ENCODE results near the gene CRIP1. TPM values are rescaled to one million over a fixed set of nuclear protein-coding genes. Genes with fewer than 3 reads are reported as not detected.

CRIP1 gene
- total RNA-seq, 1 donor from 2014 or later, result 106 TPM

DNA sequence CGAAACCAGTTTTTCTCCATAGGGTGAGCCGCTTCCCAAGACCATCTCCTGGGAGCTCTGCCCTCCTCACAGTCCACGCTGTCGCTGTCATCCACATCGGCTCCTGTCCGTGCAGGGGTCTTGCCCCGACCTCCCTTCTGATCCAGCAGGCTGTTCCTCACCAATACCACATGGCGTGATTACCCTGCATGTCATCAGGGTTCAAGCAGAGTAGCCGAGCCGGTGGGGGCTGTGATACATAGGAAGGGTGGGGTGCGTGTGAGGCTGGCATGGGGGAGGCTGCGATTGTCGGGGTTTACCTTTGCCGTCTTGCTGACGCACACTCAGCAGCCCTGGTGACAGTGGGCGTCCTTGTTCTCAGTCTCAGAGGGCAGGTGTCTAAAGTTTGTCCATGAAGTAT, 21.4 kb downstream of the CRIP1 start:
- H3K9me3 ChIP-seq, result no peaks in the 10 kb centered on the region
- H3K27me3 ChIP-seq, result no peaks in the 10 kb centered on the region
- H3K4me3 ChIP-seq, result no peak overlapping the region
- TF ChIP-seq, protein P1, sequence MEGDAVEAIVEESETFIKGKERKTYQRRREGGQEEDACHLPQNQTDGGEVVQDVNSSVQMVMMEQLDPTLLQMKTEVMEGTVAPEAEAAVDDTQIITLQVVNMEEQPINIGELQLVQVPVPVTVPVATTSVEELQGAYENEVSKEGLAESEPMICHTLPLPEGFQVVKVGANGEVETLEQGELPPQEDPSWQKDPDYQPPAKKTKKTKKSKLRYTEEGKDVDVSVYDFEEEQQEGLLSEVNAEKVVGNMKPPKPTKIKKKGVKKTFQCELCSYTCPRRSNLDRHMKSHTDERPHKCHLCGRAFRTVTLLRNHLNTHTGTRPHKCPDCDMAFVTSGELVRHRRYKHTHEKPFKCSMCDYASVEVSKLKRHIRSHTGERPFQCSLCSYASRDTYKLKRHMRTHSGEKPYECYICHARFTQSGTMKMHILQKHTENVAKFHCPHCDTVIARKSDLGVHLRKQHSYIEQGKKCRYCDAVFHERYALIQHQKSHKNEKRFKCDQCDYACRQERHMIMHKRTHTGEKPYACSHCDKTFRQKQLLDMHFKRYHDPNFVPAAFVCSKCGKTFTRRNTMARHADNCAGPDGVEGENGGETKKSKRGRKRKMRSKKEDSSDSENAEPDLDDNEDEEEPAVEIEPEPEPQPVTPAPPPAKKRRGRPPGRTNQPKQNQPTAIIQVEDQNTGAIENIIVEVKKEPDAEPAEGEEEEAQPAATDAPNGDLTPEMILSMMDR (IDR thresholded peaks at IDR 0.05), result no peak
- no peak for DNase-seq (ENCODE audit: low spot score in 2 of 2)
- intact Hi-C loops (cut with DNase I), result no loop called here
- no peaks in the 10 kb centered on the region for H3K36me3 ChIP-seq
- no peaks in the 10 kb centered on the region for H3K4me1 ChIP-seq
- H3K27ac ChIP-seq, result no peak overlapping the region

DNA sequence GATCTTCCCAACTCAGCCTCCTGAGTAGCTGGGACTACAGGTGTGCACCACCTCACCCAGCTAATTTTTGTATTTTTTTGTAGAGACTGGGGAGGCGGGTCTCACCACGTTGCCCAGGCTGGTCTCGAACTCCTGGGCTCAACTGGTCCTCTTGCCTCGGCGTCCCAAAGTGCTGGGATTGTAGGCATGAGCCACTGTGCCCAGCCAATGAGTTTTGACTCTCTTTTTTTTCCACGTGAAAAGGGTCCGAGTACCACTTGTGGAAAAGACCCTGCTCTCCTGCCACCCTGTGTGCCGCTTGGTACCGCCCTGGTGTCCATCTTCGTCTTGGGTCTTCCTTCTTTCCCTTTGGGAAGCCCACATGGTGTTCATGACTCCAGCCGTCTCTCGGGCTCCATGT, 21.9 kb downstream of the CRIP1 start:
- no peaks in the 10 kb centered on the region for H3K9me3 ChIP-seq
- DNase-seq (ENCODE audit: low spot score in 2 of 2), result no peak
- no peaks in the 10 kb centered on the region for H3K36me3 ChIP-seq
- no peak overlapping the region for H3K4me3 ChIP-seq
- TF ChIP-seq, protein P1 (IDR thresholded peaks at IDR 0.05), result no peak
- H3K4me1 ChIP-seq, result no peaks in the 10 kb centered on the region
- H3K27ac ChIP-seq, result no peak overlapping the region
- no peaks in the 10 kb centered on the region for H3K27me3 ChIP-seq
- intact Hi-C loops (cut with DNase I), result no loop called here

DNA sequence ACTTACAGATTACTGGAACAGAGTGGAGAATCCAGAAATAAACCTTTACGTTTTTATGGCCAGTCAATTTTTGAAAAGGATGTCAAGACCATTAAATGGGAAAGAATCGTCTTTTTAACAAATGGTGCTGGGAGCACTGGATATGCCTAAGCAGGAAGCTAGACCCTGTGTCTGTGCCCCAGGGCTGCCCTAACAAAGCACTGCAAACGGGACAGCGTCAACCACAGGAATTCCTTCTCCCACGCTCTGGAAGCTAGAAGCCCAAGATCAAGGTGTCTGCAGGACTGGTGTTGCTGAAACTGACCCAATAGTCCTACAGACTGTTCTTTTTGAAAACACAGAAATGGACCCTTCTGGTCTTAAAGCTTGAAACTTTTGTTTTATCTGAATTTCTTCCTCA, 30.4 kb downstream of the CRIP1 start:
- H3K4me3 ChIP-seq, result no peak overlapping the region
- intact Hi-C loops (cut with DNase I), result no loop called here
- no peaks in the 10 kb centered on the region for H3K27me3 ChIP-seq
- H3K27ac ChIP-seq, result no peak overlapping the region
- no peak for DNase-seq (ENCODE audit: low spot score in 2 of 2)
- H3K4me1 ChIP-seq, result no peaks in the 10 kb centered on the region
- H3K36me3 ChIP-seq, result no peaks in the 10 kb centered on the region
- TF ChIP-seq, protein P1 (IDR thresholded peaks at IDR 0.05), result no peak
- H3K9me3 ChIP-seq, result no peaks in the 10 kb centered on the region

DNA sequence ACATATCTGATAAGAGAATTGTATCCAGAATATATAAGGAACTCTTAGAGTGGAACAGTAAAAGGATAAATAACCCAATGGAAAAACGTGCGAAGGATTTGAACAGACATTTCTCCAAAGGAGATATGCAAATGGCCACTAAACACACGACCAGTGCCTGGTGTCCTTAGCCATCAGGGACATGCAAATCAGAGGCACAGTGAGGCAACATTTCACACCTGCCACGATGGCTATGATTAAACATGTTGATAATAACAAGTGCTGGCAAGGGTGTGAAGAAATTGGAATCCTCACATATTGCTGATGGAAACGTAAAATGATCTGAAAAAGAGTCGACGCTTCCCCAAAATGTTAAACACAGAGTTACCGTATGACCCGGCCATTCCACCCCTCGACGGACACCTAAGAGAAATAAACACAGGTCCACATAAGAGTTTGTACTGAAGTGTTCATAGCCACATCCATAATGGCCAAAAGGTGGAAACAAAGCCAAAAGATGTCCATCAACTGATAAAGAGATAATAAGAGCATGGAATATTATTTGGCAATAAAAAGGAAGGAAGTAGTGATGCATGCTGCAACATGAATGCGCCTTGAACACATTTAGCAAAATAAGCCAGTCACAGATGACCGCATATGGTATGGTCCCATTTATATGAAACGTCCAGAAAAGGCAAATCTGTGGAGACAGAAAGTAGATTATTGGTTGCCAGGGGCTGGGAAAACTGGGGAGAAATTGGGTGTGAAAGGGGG, 33.4 kb downstream of the CRIP1 start:
- H3K4me1 ChIP-seq, result no peaks in the 10 kb centered on the region
- intact Hi-C loops (cut with DNase I), result no loop called here
- DNase-seq (ENCODE audit: low spot score in 2 of 2), result no peak
- H3K27me3 ChIP-seq, result no peaks in the 10 kb centered on the region
- TF ChIP-seq, protein P1 (IDR thresholded peaks at IDR 0.05), result no peak
- no peaks in the 10 kb centered on the region for H3K9me3 ChIP-seq
- no peak overlapping the region for H3K4me3 ChIP-seq
- no peak overlapping the region for H3K27ac ChIP-seq
- H3K36me3 ChIP-seq, result no peaks in the 10 kb centered on the region

DNA sequence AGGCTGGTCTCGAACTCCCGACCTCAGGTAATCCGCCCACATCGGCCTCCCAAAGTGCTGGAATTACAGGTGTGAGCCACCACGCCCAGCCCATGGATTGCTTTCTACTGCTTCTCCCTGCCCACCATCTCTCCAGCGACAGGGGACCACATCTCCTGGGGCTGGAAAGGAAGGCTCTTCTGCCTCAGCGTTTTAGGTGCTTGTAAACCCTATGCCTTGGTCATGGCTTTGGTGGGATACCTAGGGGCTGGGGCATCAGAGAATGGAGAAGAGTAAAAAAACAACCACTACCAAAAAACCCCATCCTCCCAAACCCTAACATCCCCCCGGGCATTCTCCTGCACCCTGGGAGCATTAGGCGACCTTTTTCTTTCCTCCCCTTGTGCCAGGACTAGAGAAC, 38.6 kb downstream of the CRIP1 start:
- intact Hi-C loops (cut with DNase I), result loop anchor here (5.0 kb wide), 1 partner anchor 433 kb away; no protein-coding TSS in a partner anchor
- Histone ChIP-seq H3K4me3 (no peak overlapping the region), H3K36me3 (no peaks in the 10 kb centered on the region), H3K27me3 (no peaks in the 10 kb centered on the region), H3K4me1 (peaks cover 12 to 21% of the 10 kb centered on the region in 2 donors), H3K27ac (peak overlapping the region; percentile 40 to 55), H3K9me3 (no peaks in the 10 kb centered on the region)
- DNase-seq (ENCODE audit: low spot score in 2 of 2), result no peak
- TF ChIP-seq, protein P1 (IDR thresholded peaks at IDR 0.05), result no peak

All from ascending aorta (tissue), 2 donors.